Mesodermal cell (in vitro differentiated cells): Measurements from ENCODE around the gene IFNA1. TPM values are rescaled to one million over a fixed set of nuclear protein-coding genes. Genes with fewer than 3 reads are reported as not detected.

ENCODE experiments used
- H3K27ac ChIP-seq: 2 replicates; pipeline ENCODE4 v1.7.0; 2013; ENCODE audit warnings: mild to moderate bottlenecking, low read depth, low read length, moderate library complexity; ENCODE audit not compliant: severe bottlenecking
- H3K36me3 ChIP-seq: 2 replicates; pipeline ENCODE4 v1.7.1; 2013; ENCODE audit warnings: mild to moderate bottlenecking, low read length, moderate library complexity; ENCODE audit not compliant: control insufficient read depth, insufficient read depth
- H3K4me1 ChIP-seq: one replicate; pipeline ENCODE4 v1.7.1; 2013; ENCODE audit warnings: mild to moderate bottlenecking, low read length; ENCODE audit not compliant: insufficient read depth, control insufficient read depth, poor library complexity, severe bottlenecking
- H3K4me3 ChIP-seq: 2 replicates; pipeline ENCODE4 v1.7.0; 2013; ENCODE audit warnings: low read length, control low read depth, mild to moderate bottlenecking; ENCODE audit not compliant: insufficient read depth, poor library complexity, severe bottlenecking; ENCODE audit errors: extremely low read depth
- H3K9me3 ChIP-seq: 2 replicates; pipeline ENCODE4 v1.7.1; 2013; ENCODE audit warnings: mild to moderate bottlenecking, low read length, moderate library complexity; ENCODE audit not compliant: control insufficient read depth
- WGBS, 2 experiments: methylation state at CpG; one replicate each; pipeline ENCODE4 v1.1.5; 2013; ENCODE audit warnings: missing lambda C conversion rate in 2 of 2; ENCODE audit not compliant: insufficient coverage in 2 of 2; 5-methylcytosine and 5-hydroxymethylcytosine counted together
- polyA plus RNA-seq, 2 experiments: library from polyadenylated mRNA; stranded (reverse); fragments of 50-300 nt; gene quantifications; one replicate each; pipeline ENCODE4 v1.2.3, GENCODE V29; 2013

Gene IFNA1
- not detected for polyA plus RNA-seq (2013, experiment 1 of 2)
- polyA plus RNA-seq (2013, experiment 2 of 2): not detected

- Histone ChIP-seq H3K27ac (no peak within 1 kb of the TSS), H3K9me3 (no peaks in the 10 kb centered on the region), H3K4me1 (no peaks in the 10 kb centered on the region), H3K4me3 (no peak within 1 kb of the TSS), H3K36me3 (no peaks in the 10 kb centered on the region)
- WGBS, 2 experiments: 78 to 100% methylated on average over 1 of the region's 4 CpGs
These were observed at the start of gene IFNA1 for GRCh38 chr9:21440139-21440538. IFNA1 (plus strand) TSS chr9:21440439; CDS start chr9:21440508, 69 bp downstream.

GRCh38 chr9:21392270-21392669 lies 48.0 kb upstream of the IFNA1 start:
- 90% methylated on average over 5 to 6 of the region's 6 CpGs for WGBS, 2 experiments
- H3K36me3 ChIP-seq: no peaks in the 10 kb centered on the region
- H3K4me1 ChIP-seq: no peaks in the 10 kb centered on the region
- H3K9me3 ChIP-seq: no peaks in the 10 kb centered on the region
- no peak overlapping the region for H3K4me3 ChIP-seq
- no peak overlapping the region for H3K27ac ChIP-seq

- no peaks in the 10 kb centered on the region for H3K36me3 ChIP-seq
- 6 to 7% methylated on average over 29 to 32 of the region's 40 CpGs for WGBS, 2 experiments
- H3K27ac ChIP-seq: no peak overlapping the region
- H3K4me1 ChIP-seq: no peaks in the 10 kb centered on the region
- H3K9me3 ChIP-seq: no peaks in the 10 kb centered on the region
- H3K4me3 ChIP-seq: peak overlapping the region; percentile 42
These were observed 44.2 kb upstream of the IFNA1 start for GRCh38 chr9:21395778-21396717.

GRCh38 chr9:21398955-21399489 lies 41.2 kb upstream of the IFNA1 start:
- peaks cover 6% of the 10 kb centered on the region for H3K4me1 ChIP-seq
- 88 to 93% methylated on average over 1 of the region's 5 CpGs for WGBS, 2 experiments
- H3K36me3 ChIP-seq: no peaks in the 10 kb centered on the region
- H3K27ac ChIP-seq: no peak overlapping the region
- no peaks in the 10 kb centered on the region for H3K9me3 ChIP-seq
- H3K4me3 ChIP-seq: no peak overlapping the region

GRCh38 chr9:21399956-21400355 lies 40.3 kb upstream of the IFNA1 start:
- Histone ChIP-seq H3K4me1 (peaks cover 6% of the 10 kb centered on the region), H3K9me3 (no peaks in the 10 kb centered on the region), H3K36me3 (no peaks in the 10 kb centered on the region), H3K4me3 (no peak overlapping the region), H3K27ac (no peak overlapping the region)
- 60 to 84% methylated on average over 1 to 3 of the region's 3 CpGs for WGBS, 2 experiments

GRCh38 chr9:21402386-21403251 lies 37.6 kb upstream of the IFNA1 start:
- Histone ChIP-seq H3K4me1 (peaks cover 6% of the 10 kb centered on the region), H3K4me3 (peak overlapping the region; percentile 41), H3K9me3 (no peaks in the 10 kb centered on the region), H3K36me3 (no peaks in the 10 kb centered on the region), H3K27ac (no peak overlapping the region)
- 2% methylated on average over 45 to 48 of the region's 53 CpGs for WGBS, 2 experiments

GRCh38 chr9:21404146-21404545 lies 36.1 kb upstream of the IFNA1 start:
- Histone ChIP-seq H3K9me3 (no peaks in the 10 kb centered on the region), H3K27ac (no peak overlapping the region), H3K36me3 (no peaks in the 10 kb centered on the region), H3K4me1 (peaks cover 6% of the 10 kb centered on the region), H3K4me3 (no peak overlapping the region)
- WGBS, 2 experiments: 82 to 100% methylated on average over 2 to 3 of the region's 3 CpGs

GRCh38 chr9:21408817-21409216 lies 31.4 kb upstream of the IFNA1 start, which contains the start of gene IFNA8:
IFNA8 (plus strand) TSS chr9:21409117; CDS start chr9:21409177, 60 bp downstream.
- Histone ChIP-seq H3K36me3 (no peaks in the 10 kb centered on the region), H3K4me1 (peaks cover 3% of the 10 kb centered on the region), H3K4me3 (no peak within 1 kb of the TSS), H3K9me3 (no peaks in the 10 kb centered on the region), H3K27ac (no peak within 1 kb of the TSS)
- WGBS, 2 experiments: 80 to 100% methylated on average over 1 of the region's 1 CpG

- peaks cover 3% of the 10 kb centered on the region for H3K4me1 ChIP-seq
- no peaks in the 10 kb centered on the region for H3K36me3 ChIP-seq
- H3K27ac ChIP-seq: no peak overlapping the region
- no peaks in the 10 kb centered on the region for H3K9me3 ChIP-seq
- no peak overlapping the region for H3K4me3 ChIP-seq
These were observed 28.1 kb upstream of the IFNA1 start for GRCh38 chr9:21412107-21412506.

- 55 to 80% methylated on average over 1 to 2 of the region's 4 CpGs for WGBS, 2 experiments
- H3K4me1 ChIP-seq: peaks cover 3% of the 10 kb centered on the region
- no peak overlapping the region for H3K4me3 ChIP-seq
- H3K9me3 ChIP-seq: no peaks in the 10 kb centered on the region
- no peak overlapping the region for H3K27ac ChIP-seq
- no peaks in the 10 kb centered on the region for H3K36me3 ChIP-seq
These were observed 27.1 kb upstream of the IFNA1 start for GRCh38 chr9:21413151-21413550.
